VCaP (cell line): ENCODE measurements around the gene KRTAP10-2.
"Not testable (repeated sequence)": the region's sequence is repeated elsewhere in the genome, so short reads cannot be mapped to it uniquely, and the experiment has no call there.

Experiments used
- H3K27ac ChIP-seq: fragments of 450-650 bp; 2 replicates; pipeline ENCODE4 v1.5.1; 2017
- TF ChIP-seq, protein P1 (sequence below): fragments of 450-650 bp; conservative IDR thresholded peaks from 2 replicates; pipeline ENCODE4 v1.5.1; 2017; ENCODE audit warnings: mild to moderate bottlenecking, moderate library complexity

KRTAP10-2 gene

DNA sequence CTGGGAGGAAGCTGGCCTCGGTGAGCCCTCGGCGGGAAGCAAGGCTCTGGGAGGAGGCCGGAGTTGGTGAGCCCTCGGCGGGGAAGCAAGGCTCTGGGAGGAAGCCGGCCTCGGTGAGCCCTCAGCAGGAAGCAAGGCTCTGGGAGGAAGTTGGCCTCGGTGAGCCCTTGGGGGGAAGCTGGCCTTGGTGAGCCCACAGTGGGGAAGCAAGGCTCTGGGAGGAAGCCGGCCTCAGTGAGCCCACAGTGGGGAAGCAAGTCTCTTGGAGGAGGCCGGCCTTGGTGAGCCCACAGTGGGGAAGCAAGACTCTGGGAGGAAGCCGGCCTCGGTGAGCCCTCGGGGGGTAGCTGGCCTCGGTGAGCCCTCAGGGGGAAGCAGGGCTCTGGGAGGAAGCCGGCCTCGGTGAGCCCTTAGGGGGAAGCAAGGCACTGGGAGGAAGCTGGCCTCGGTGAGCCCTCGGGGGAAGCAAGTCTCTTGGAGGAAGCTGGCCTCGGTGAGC is 47.4 kb downstream of the KRTAP10-2 start:
- no peak overlapping the region for H3K27ac ChIP-seq
- TF ChIP-seq, protein P1, sequence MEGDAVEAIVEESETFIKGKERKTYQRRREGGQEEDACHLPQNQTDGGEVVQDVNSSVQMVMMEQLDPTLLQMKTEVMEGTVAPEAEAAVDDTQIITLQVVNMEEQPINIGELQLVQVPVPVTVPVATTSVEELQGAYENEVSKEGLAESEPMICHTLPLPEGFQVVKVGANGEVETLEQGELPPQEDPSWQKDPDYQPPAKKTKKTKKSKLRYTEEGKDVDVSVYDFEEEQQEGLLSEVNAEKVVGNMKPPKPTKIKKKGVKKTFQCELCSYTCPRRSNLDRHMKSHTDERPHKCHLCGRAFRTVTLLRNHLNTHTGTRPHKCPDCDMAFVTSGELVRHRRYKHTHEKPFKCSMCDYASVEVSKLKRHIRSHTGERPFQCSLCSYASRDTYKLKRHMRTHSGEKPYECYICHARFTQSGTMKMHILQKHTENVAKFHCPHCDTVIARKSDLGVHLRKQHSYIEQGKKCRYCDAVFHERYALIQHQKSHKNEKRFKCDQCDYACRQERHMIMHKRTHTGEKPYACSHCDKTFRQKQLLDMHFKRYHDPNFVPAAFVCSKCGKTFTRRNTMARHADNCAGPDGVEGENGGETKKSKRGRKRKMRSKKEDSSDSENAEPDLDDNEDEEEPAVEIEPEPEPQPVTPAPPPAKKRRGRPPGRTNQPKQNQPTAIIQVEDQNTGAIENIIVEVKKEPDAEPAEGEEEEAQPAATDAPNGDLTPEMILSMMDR = no peak

DNA sequence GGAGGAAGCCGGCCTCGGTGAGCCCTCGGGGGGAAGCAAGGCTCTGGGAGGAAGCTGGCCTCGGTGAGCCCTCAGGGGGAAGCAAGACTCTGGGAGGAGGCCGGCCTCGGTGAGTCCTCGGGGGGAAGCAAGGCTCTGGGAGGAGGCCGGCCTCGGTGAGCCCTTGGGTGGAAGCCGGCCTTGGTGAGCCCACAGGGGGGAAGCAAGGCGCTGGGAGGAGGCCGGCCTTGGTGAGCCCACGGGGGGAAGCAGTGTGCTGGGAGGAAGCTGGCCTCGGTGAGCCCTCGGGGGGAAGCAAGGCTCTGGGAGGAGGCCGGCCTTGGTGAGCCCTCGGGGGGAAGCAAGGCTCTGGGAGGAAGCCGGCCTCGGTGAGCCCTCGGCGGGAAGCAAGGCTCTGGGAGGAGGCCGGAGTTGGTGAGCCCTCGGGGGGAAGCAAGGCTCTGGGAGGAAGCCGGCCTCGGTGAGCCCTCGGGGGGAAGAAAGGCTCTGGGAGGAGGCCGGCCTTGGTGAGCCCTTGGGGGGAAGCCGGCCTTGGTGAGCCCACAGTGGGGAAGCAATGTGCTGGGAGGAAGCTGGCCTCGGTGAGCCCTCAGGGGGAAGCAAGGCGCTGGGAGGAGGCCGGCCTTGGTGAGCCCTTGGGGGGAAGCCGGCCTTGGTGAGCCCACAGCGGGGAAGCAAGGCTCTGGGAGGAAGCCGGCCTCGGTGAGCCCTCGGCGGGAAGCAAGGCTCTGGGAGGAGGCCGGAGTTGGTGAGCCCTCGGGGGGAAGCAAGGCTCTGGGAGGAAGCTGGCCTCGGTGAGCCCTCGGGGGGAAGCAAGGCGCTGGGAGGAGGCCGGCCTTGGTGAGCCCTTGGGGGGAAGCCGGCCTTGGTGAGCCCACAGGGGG is 48.1 kb downstream of the KRTAP10-2 start:
- not testable (repeated sequence) for H3K27ac ChIP-seq

DNA sequence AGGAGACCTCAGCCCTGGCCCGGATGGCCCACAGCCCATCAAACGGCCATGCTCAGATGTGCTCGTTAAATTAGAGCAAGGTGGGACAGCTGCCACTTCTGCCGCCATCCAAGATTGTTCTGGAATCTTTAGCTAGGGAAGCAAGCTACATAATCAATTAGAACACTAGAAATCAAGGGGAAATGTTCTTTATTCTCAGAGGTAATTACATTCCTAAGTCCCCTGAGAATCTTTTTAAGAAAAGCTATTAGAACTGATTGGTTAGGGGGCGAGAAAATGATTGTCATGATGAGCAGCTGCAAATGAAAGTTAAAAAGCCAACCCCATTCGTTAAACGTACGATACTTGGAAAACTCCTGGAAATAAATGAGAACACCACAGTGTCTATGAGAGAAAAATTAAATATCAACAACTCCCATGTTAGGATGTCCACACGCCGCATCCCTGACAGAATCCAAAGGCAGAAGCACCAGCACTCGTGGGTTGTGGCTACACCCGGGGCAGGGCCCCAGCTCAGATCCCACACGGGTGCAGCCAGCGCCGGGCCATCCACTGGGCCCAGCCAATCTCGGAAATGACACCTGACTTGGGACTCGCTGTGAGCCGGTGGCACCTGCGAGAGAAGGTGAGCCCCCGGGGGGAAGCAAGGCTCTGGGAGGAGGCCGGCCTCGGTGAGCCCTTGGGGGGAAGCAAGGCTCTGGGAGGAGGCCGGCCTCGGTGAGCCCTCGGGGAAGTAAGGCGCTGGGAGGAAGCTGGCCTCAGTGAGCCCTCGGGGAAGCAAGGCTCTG is 48.9 kb downstream of the KRTAP10-2 start:
- TF ChIP-seq, protein P1 = no peak
- H3K27ac ChIP-seq = no peak overlapping the region
